T1000 (cell line): ENCODE measurements around the gene TBC1D7.

Experiments used
- DNase-seq: peaks from one replicate; lab custom pipeline; 2025; ENCODE audit warnings: mixed read lengths; lab: John Stamatoyannopoulos, UW

TBC1D7 gene

GRCh38 chr6:13328076-13328874 lies at the start of gene TBC1D7:
TSS of gene TBC1D7 (minus strand) at chr6:13328537. CDS start at chr6:13326898, 1,639 bp downstream.
- DNase-seq, result peak; percentile 92

GRCh38 chr6:13377054-13377758 lies 48.9 kb upstream of the TBC1D7 start:
- DNase-seq, result no peak

GRCh38 chr6:13375360-13375878 lies 47.1 kb upstream of the TBC1D7 start:
- no peak for DNase-seq

GRCh38 chr6:13373919-13374318 lies 45.6 kb upstream of the TBC1D7 start:
- DNase-seq, result no peak

GRCh38 chr6:13373488-13373886 lies 45.1 kb upstream of the TBC1D7 start:
- no peak for DNase-seq

GRCh38 chr6:13372688-13373487 lies 44.6 kb upstream of the TBC1D7 start:
- DNase-seq, result no peak

- DNase-seq, result no peak
These were observed 43.7 kb upstream of the TBC1D7 start for GRCh38 chr6:13372076-13372475.

GRCh38 chr6:13371421-13372072 lies 43.2 kb upstream of the TBC1D7 start:
- DNase-seq, result no peak

- no peak for DNase-seq
These were observed 42.3 kb upstream of the TBC1D7 start for GRCh38 chr6:13370623-13371022.

- no peak for DNase-seq
These were observed 41.3 kb upstream of the TBC1D7 start for GRCh38 chr6:13369591-13369990.

- DNase-seq, result no peak
These were observed 40.4 kb upstream of the TBC1D7 start for GRCh38 chr6:13368731-13369115.

- no peak for DNase-seq
These were observed 39.9 kb upstream of the TBC1D7 start for GRCh38 chr6:13368079-13368730.

- DNase-seq, result no peak
These were observed 39.1 kb upstream of the TBC1D7 start for GRCh38 chr6:13367396-13367795.

GRCh38 chr6:13365320-13365719 lies 37.0 kb upstream of the TBC1D7 start:
- DNase-seq, result no peak

- DNase-seq, result no peak
These were observed 36.5 kb upstream of the TBC1D7 start for GRCh38 chr6:13364842-13365241.

GRCh38 chr6:13362412-13362811 lies 34.1 kb upstream of the TBC1D7 start:
- no peak for DNase-seq

GRCh38 chr6:13360671-13361540 lies 32.6 kb upstream of the TBC1D7 start:
- DNase-seq, result no peak

GRCh38 chr6:13359287-13359686 lies 30.9 kb upstream of the TBC1D7 start:
- DNase-seq, result no peak

GRCh38 chr6:13358511-13358910 lies 30.2 kb upstream of the TBC1D7 start:
- no peak for DNase-seq

- no peak for DNase-seq
These were observed 29.3 kb upstream of the TBC1D7 start for GRCh38 chr6:13357551-13358075.
